Activated T-helper 1 cell treated with Interleukin-2 at 50 U/mL for 16 hours (primary cell): ENCODE measurements around the gene MYO5B.

Experiments used
- DNase-seq: peaks from one replicate; pipeline ENCODE4 v3.0.0-alpha.2; 2020; ENCODE audit warnings: low read depth

MYO5B gene

DNA sequence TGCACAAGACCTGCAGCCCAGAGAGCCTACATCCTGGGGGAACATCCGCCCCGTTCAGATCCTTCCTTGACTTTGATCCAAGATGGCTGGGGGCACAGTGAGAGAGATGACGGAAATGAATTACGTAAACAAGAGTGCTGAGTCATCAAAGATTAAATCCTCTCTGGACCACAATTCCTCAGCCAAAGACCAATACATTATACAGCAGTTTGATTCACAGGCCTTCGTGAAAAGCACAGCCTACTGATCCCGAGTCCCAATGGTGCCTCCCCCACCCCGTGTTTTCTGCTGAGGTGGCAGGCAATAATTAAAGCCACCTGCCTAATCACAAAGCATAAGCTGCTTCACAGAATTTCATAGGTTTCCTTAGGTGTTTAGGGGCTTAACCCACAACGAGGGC, 43.0 kb downstream of the MYO5B start:
- DNase-seq: no peak

DNA sequence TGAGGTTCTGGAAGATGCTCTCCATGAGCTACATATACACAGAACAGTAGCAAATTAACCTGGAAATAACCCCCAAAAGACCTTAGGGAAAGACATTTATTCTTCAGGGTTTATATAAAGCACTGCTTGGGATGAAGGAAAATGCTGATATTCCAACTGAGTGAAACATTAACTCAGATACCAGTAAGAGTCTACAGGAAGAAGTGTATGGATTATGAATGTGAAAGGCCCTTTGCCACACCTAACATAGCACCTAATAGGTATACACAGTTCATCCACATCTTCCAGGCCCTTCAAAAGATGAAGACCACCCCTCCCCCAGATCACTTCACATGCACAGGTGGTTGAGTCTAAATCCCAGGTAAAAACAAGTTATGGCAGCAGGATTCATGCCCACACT, 50.4 kb downstream of the MYO5B start:
- DNase-seq: no peak

DNA sequence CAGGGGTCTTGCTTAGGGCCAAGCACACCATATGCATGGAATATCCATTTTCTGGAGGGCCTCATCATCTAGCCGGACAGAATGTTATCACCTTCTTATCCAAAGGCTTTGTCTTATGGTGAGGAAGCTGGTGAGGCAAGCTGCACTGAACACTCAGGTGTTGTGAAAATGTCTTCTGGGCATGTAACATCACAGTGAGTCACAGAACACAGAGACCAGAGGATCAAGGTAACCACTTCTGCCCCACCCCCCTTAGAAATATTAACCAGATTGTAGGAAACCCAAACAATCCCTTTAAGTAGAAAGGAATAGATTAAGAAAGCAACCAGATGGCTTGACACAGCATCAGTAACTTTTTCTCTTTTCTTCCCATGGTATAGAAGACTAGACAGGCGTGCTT, 51.1 kb downstream of the MYO5B start:
- DNase-seq: no peak

DNA sequence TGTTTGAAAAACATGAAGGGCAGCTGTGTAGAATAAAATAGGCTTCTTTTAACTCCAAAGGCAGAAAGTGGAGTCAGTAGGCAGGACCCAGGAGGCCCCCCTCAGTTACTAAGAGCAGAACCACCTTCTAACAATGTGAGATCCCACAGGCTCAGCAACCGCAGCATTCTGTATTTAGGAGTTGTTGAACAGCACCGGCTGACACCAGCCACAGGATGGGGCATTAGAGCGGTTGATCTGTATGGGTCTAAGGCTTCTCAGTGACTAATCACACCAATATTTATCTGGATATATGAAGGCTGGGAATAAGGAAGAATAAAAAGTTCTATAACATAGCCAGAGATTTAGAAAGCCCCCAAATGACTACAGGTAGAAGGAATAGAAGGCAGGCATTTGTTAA, 51.7 kb downstream of the MYO5B start:
- DNase-seq: no peak

DNA sequence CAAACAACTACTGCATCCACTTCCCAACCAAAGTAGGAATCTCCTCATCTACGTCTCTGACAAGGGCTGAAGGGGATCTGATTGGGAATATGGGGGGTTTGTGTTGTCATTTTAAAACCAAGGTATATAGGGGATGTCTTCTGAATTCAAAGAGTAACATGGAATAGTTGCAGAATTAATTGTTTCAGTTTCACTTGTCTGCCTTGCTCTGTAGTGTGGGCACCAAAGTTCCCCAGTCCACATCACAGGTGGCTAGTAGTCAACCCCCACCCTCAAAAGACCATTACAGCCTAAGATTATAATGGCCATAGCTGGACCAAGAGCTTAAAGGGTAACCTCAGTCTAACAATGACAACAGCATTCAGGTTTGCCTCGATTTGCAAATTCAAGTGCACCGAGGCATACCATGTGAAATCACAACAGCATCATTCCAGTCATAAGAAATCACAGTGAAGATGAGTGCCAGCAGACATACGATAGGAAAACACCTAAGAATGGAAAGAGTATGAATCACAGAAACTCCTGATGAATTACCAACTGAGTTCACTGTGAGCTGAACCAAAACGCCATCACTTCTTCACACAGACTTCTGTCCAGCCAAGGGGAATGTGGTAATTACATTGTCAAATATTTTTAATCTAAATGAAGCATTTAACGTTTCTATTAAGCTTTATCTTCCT, 52.4 kb downstream of the MYO5B start:
- no peak for DNase-seq

DNA sequence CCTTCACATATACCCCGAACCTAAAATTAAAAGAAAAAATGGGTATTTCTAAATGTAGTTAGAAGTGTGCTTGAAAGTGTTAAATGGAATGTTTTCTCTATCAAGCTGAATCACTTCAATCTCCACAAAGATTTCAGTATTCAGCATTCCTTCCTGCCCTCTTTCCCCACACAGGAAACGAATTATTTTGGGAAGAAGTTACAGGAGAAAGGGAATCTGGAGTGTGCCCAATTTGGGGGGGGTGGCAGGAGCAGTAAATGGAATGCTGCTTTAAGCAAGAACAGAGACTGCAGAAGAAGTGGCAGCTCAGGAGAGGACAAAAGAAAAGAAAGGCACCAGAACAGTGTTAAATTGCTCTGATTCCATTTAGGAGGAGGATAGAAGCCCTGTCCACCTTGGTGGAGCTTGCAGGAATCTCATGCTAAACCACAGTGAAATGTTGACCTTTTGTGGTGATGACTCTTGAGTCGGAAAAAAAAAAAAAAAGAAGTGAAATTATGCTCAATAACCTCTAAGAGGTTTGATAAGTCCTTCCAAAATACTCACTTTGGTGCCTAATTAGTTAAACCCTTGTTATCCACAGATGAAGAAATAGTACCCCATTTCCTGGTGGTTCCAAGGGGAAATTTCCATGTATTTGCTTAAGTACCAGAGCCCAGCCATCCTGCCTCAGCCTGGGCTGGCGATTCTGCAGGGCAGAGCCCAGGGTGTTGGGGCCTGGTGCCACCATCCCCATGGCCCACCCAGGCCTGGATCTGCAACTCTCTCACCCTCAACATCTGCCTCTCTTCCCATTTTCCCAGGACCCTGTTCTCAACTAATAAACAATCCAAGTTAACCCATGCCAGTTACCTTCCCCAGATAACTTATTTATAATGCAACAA, 56.5 kb downstream of the MYO5B start:
- DNase-seq: no peak

DNA sequence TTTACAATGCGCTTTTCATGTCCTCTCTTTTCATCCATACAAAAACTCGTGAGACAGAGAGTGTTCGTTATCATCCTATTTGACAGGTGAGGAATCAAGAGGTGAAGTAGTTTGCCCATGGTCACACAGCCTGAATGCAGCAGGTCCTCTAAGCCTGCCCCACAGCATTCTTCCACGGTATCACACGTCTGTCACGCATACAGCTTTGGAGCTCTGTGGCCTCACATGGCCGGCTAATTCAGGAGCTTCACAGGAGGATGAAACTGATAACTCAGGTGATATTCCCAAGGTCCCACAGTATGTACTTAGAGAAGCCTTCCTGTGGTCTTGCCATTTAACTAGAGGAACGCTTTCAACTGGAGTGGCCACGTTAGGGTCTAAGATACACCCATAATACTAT, 59.0 kb downstream of the MYO5B start:
- no peak for DNase-seq

DNA sequence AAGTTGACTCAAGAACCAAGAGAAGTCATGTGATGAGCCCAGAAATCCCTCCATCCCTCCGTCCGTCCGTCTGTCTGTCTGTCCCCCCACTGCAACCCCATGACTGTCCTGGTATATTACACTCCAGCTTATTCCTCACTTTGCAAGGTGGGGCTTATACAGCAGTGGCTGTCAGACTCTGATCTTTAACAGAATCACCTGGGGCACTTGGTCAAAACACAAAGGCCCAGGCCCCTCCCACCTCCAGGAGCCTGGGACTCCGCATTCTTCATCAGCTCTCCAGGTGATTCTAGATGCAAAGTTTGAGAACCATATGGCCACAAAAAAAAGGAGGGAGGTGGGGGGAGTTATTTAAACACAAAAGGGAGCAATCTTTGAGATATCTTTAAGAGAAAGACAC, 61.4 kb downstream of the MYO5B start:
- DNase-seq: no peak

DNA sequence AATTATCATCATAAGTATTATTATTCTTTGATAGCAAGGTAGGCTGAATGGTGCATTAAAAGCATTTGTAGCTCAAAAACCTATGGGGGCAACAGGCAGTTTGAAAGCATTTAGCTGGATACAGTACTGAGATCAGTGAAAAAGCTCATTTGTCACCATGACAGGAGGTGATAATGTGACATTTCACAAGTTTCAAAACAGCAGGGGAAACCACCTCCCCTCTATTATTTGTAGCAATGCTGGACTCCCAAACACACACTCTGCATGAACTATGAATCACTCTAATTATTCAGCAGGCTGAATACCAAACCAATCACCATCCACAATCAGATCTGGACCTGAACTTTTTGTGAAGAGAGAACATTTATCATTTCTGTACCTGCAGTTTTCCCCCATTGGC, 63.4 kb downstream of the MYO5B start:
- no peak for DNase-seq

DNA sequence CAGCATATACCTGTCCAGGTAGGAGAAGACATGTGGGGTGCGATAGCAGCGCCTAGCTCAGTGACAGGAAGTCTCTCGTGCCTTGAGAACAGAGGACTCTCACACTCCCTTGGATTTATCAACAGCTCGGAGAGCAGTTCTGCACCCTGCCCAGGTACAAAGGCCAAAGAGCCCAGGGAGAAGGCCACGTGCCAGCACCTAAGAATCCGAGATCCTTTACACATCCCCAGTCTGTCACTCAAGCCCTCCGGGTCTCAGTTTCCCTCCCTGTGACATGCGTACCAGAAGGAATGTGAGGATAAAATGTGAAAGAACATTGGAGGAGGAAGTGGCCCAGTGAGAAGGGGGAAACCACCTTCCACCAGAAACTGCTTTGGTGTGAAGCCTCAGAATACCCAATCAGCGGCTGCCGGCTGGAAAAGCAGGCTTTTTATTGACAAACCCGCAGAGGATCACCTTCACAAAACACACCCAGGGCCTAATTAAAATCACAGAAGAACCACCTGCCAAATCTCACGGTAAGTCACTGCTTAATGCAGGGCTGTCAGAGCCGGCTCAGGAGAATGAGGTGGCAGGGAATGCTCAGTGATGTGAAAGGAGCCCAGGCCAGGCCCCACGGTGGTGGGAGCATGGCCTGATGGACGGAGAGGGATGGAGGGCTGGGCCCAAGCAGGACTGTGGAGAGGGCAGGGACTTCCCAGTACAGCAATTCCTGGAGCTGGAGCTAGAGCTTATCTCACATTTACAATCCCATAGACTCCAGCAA, 66.3 kb downstream of the MYO5B start:
- no peak for DNase-seq

DNA sequence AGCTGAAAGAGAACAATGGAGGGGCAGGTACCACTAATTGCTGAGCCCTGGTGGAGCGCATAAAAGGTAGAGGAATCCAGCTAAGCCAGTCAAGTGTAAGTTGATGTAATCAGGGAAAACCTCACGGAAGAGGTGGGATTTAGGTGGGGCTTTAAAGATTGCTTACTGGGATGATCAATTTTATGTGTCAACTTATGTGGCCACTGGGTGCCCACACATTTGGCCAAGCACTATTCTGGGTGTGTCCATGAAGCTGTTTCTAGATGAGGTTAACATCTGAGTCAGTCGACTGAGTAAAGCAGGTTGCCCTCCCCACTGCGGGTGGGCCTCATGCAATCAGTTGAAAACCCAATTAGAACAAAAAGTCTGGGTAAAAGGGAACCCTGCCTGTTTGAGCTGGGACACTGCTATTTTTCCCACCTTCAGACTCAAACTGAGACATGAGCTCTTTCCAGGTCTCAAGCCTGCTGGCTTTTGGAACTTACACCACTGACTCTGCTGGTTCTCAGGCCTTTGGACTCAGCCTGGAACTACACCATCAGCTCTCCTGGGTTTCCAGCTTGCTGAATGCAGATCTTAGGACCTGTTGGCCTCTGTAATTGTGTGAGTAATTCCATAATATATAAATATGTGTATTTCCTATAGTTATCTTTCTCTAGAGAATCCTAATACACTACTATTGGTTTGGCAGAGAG, 67.3 kb downstream of the MYO5B start:
- DNase-seq: no peak

DNA sequence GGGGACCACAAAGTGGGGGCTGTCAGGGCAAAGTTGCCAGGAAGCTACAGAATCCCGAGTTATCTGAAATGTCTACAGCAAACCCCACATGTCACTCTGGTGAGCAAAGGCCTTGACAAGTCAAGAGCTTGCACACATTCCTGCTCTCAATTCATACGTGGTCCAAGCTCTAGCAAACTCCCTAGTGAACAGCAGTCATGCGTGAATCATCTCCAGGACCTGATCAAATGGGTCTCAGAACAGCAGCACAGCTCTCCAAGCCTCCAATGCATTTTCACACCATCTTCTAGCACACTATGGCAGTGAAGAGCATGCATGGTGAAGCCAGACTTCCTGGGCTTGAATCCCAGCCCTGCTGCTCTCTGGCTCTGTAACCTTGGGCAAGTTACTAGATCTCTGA, 68.5 kb downstream of the MYO5B start:
- DNase-seq: no peak

DNA sequence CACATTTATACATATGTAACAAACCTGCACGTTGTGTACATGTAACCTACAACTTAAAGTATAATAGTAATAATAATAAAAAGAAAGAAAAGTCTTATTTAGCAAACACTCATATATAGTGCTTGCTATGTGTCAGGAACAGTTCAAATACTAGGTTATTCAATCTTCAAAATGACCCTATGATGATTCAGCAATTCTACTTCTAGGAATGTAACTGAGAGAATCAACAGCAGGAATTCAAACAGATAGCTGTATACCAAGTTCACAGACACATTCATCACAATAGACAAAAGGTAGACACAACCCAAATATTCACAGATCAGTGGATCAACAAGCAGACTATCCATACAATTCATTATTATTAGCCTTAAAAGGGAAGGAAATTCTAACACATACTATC, 69.5 kb downstream of the MYO5B start:
- DNase-seq: no peak

DNA sequence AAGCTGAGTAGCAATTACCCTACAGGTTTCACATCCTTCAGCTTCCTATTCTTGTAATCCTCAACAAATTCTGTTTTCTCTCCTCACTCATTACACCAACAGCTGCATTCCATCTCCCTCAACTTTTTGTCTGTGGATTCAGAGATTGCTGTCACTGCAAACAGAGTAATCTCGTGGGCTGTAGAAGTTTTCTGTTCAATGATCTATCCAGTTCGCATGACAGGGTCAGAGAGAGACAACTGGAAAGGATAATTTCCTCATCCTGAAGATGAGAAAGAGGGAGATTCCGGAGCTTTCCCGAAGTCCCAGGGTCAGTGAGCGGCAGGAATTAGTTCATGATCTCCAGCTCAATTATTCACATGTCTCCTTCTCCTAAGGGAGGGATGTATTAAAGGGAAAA, 75.7 kb downstream of the MYO5B start:
- no peak for DNase-seq

DNA sequence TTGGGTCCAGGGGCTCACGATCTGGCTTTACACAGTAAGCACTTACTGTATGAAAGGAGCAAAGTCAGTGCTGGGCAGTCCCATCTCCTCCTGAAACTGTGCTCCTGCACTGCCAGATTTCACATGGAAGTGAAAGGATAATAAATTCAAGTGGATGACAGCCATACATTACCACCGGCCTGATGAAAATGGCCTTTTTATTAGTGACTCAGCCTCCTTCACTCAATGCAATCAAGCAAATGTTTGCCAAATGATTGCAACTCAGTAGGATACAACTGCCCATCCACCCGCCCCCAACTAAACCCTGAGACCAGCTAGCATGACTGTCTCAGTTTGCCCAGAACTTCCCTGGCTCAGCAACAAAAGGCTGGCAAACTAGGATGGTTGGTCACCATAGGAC, 77.1 kb downstream of the MYO5B start:
- no peak for DNase-seq

DNA sequence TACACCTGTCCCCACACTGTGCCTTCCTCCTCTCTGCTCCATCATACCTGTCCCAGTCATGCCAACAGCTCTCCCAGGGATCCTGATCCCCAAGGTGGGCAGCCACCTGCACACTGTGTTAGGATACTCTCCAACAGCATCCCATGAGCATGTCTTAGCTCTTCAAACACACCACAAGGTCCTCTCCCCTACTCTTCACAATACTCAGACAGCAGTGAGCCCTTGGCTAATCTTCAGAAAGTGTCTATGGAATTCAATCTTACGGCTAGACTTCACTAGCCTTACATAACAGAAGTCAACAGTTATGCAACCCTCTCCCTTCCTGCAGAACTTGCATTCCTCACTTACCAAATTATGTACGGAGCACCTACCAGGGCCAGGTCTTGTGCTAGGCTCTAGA, 79.9 kb downstream of the MYO5B start:
- DNase-seq: no peak

DNA sequence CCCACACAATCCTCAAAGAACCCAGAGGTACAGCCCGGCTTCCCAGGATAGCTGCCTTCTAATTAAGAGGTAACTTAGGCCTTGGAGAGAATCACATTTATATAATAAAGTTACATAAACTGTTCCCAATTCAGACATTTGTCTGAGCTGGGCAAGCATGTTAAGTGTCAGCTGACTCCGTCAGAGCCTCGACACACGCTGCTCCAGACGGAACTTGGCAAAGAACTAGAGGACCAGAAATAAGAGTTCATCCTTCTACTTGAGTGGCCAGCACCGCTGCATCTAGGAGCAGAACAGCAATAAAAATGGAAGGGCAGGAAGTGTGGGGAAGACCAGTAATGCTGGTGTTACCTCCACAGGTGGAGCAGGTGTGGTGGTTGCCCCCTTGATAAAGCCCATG, 80.5 kb downstream of the MYO5B start:
- no peak for DNase-seq

DNA sequence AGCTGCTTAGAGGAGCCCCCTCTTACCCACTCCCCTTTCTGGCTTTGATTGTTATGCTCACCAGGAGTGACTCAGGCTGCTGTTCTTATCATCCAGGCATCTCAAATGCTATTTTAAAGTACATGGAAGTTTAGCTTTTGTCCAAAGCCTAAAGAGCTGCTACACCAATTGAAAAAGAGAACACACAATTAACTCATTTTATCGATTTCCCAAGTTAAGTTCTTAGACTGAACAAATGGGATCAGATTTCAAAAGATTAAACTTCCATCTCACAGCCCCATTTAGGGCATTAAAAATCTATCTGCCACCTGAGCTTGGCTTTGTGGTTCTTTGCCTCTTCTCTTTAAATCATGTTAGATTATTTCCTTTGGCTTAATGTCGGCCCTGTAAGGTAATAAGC, 81.2 kb downstream of the MYO5B start:
- DNase-seq: no peak

DNA sequence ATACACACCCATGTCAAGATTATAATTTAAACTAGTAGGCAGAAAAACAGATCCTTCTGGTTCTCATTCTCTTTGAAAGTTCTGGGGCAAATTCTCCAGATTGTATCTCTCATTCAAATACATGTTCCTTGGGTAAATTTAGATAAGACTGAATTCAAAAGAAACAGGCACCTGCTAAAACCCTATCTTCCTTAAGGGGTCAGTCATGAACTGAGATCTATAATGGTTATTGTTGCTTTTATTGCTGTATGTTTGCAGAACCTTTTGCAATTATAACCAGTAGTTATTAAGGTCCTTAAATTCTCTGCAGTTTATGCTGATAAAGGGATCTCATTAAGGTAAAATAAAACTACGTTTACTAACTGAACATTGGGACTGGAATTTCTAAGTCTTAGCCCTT, 83.5 kb downstream of the MYO5B start:
- DNase-seq: no peak

DNA sequence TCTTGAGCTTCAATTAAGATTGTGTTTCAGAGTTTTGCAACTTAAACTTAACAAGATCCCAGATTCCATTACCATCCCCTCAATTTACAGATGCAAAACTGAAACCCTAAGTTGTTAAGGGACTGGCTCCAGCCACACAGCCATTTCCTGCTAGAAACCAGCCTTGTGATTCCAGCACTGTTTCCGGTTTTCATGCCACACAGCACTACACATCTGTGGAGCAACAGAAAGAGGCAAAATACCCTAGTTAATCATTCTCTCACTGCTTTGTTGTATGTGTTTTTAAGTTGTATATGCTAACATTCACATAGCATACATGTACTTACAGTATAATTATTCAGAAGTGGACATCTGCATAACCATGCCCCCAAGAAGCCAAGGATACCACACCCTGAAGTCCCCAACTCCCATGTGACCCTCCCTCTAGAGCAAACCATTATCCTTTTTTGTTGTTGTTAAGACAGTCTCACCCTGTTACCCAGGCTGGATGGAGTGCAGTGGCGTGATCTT, 87.4 kb downstream of the MYO5B start:
- no peak for DNase-seq

DNA sequence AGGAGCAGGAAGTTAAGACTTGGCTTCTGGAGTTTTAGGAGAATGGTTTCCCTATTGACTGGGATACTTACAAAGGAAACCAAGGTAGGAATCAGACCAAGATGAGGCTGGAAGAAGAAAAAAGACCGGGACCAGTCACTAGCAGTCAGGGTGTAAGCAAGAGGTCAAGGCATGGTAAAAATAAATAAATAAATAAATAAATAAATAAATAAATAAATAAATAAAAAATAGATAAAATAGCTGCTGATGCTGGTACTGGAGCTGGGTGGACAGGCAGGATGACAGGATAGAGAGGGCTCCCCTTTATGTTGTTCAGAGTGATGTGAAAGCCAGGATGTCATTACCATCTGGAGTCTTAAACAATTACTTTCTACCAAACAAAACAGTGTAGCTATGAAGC, 89.9 kb downstream of the MYO5B start:
- DNase-seq: no peak

DNA sequence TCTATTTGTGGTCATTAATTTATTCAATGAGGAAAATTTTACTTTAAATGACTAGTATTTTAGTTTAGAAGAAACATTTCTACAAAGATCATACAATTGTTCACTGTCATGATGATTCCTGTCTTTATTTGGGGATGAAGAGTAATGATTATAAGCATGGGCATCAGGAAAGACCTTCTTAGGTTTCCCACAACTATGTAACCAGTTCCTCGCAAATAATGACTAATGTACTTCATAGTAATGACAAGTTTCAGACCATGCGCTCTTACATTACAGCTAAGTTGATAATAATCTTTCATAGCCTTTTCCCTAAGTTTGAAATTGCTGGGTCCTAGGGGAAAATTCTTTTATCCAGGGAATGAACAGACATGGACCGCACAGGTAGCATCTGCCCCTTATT, 90.5 kb downstream of the MYO5B start:
- no peak for DNase-seq
